ENCODE measurements around the gene AHR.
"Not testable (repeated sequence)": the region's sequence is repeated elsewhere in the genome, so short reads cannot be mapped to it uniquely, and the experiment has no call there.

AHR gene

DNA sequence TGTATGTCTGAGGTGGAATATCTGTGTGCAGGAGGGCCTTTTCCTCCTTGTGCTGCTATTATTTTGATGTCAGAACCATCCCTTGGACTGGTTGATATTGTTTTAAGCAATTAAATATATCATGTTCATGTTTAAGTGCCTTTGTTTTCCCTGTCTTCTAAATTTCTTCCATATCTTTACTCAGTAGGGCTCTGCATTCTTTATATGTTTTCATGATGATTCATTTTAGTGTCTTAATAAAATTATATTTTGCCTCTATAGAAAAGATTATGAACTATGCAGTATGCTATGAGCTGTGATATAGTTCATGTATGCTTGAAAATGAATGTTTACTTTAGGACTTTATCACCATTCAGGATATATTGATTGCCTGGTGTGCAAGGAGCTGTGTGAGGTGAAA, 34.8 kb downstream of the AHR start:
- no peak for TF ChIP-seq CTCF (IDR thresholded peaks at IDR 0.05; ENCODE audit: borderline replicate concordance, insufficient read depth, low read depth, low read length)
- no peak overlapping the region for H3K4me3 ChIP-seq (ENCODE audit: low read depth, low read length)

- no peak for TF ChIP-seq CTCF (IDR thresholded peaks at IDR 0.05; ENCODE audit: borderline replicate concordance, insufficient read depth, low read depth, low read length)
- no peak overlapping the region for H3K4me3 ChIP-seq (ENCODE audit: low read depth, low read length)
Observed at GRCh38 chr7:17336168-17336567, 37.7 kb downstream of the AHR start.

DNA sequence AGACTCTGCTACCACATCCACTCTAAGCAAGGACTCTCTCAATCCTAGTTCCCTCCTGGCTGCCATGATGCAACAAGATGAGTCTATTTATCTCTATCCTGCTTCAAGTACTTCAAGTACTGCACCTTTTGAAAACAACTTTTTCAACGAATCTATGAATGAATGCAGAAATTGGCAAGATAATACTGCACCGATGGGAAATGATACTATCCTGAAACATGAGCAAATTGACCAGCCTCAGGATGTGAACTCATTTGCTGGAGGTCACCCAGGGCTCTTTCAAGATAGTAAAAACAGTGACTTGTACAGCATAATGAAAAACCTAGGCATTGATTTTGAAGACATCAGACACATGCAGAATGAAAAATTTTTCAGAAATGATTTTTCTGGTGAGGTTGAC, 40.7 kb downstream of the AHR start:
- no peak for TF ChIP-seq CTCF (IDR thresholded peaks at IDR 0.05; ENCODE audit: borderline replicate concordance, insufficient read depth, low read depth, low read length)
- no peak overlapping the region for H3K4me3 ChIP-seq (ENCODE audit: low read depth, low read length)

DNA sequence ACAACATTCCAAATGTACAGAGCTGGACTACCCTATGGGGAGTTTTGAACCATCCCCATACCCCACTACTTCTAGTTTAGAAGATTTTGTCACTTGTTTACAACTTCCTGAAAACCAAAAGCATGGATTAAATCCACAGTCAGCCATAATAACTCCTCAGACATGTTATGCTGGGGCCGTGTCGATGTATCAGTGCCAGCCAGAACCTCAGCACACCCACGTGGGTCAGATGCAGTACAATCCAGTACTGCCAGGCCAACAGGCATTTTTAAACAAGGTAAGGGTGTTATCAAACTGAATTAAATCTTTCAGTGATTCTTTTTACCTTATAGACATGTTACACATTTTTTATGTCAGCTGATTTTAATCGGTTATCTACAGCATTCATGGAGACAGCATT, 41.5 kb downstream of the AHR start:
- H3K4me3 ChIP-seq (ENCODE audit: low read depth, low read length) = no peak overlapping the region
- TF ChIP-seq CTCF (IDR thresholded peaks at IDR 0.05; ENCODE audit: borderline replicate concordance, insufficient read depth, low read depth, low read length) = no peak

GRCh38 chr7:17340655-17341054, 42.2 kb downstream of the AHR start:
- no peak overlapping the region for H3K4me3 ChIP-seq (ENCODE audit: low read depth, low read length)
- TF ChIP-seq CTCF (IDR thresholded peaks at IDR 0.05; ENCODE audit: borderline replicate concordance, insufficient read depth, low read depth, low read length) = no peak

DNA sequence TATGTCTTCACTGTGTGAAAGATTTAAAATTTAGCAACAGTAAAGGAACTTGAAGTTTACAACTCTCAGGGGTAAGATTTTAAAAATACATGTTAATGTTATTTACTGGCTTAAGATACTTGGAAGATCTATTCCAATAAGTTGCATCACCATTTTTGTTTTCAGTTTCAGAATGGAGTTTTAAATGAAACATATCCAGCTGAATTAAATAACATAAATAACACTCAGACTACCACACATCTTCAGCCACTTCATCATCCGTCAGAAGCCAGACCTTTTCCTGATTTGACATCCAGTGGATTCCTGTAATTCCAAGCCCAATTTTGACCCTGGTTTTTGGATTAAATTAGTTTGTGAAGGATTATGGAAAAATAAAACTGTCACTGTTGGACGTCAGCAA, 44.3 kb downstream of the AHR start:
- TF ChIP-seq CTCF (IDR thresholded peaks at IDR 0.05; ENCODE audit: borderline replicate concordance, insufficient read depth, low read depth, low read length) = no peak
- no peak overlapping the region for H3K4me3 ChIP-seq (ENCODE audit: low read depth, low read length)

- H3K4me3 ChIP-seq (ENCODE audit: low read depth, low read length) = no peak overlapping the region
- no peak for TF ChIP-seq CTCF (IDR thresholded peaks at IDR 0.05; ENCODE audit: borderline replicate concordance, insufficient read depth, low read depth, low read length)
Observed at GRCh38 chr7:17347401-17347800, 48.9 kb downstream of the AHR start.

GRCh38 chr7:17348932-17349331, 50.5 kb downstream of the AHR start:
- H3K4me3 ChIP-seq (ENCODE audit: low read depth, low read length) = not testable (repeated sequence)

DNA sequence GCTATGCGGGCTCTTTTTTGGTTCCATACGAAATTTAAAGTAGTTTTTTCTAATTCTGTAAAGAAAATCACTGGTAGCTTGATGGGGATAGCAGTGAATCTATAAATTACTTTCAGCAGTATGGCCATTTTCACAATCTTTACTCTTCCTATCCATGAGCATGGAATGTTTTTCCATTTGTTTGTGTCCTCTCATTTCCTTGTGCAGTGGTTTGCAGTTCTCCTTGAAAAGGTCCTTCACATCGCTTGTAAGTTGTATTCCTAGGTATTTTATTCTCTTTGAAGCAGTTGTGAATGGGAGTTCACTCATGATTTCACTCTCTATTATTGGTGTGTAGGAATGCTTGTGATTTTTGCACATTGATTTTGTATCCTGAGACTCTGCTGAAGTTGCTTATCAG, 51.9 kb downstream of the AHR start:
- not testable (repeated sequence) for H3K4me3 ChIP-seq (ENCODE audit: low read depth, low read length)

DNA sequence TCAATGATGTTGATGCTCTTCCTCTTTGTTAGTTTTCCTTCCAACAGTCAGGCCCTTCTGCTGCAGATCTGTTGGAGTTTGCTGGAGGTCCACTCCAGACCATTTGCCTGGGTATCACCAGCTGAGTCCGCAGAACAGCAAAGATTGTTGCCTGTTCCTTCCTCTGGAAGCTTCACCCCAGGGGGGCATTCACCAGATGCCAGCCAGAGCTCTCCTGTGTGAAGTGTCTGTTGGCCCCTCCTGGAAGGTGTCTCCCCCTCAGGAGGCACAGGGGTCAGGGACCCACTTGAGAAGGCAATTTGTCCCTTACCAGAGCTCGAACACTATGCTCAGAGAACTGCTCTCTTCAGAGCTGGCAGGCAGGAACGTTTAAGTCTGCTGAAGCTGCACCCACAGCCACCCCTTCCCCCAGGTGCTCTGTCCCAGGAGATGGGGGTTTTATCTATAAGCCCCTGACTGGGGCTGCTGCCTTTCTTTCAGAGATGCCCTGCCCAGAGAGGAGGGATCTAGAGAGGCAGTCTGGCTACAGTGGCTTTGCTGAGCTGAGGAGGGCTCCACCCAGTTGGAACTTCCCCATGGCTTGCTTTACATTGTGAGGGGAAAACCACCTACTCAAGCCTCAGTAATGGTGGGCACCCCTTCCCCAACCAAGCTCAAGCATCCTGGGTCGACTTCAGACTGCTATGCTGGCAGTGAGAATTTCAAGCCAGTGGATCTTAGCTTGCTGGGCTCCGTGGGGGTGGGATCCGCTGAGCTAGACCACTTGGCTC, 55.4 kb downstream of the AHR start:
- not testable (repeated sequence) for H3K4me3 ChIP-seq (ENCODE audit: low read depth, low read length)
